GM23338 (cell line): ENCODE measurements around the gene PLSCR2. TPM values are rescaled to one million over a fixed set of nuclear protein-coding genes. Genes with fewer than 3 reads are reported as not detected.
A peak's percentile ranks its signal among the peaks of the same experiment; 100 is the strongest.

Experiments used
- ATAC-seq: fragments of 200-7000 bp; cut with Tn5 transposase; 3 replicates; pipeline ENCODE4 v1.9.1; 2020
- DNase-seq: peaks from one replicate; pipeline ENCODE4 v3.0.0-alpha.2; 2015; ENCODE audit warnings: low spot score
- H2AFZ ChIP-seq: fragments of 200-600 bp; sonication (generic); 2 replicates; pipeline ENCODE4 v1.8.0; 2016; ENCODE audit warnings: antibody characterized with exemption, mild to moderate bottlenecking, moderate library complexity
- H3F3A ChIP-seq: fragments of 200-600 bp; sonication (generic); replicated peaks from 2 replicates; pipeline ENCODE4 v1.8.0; 2017; ENCODE audit warnings: antibody characterized with exemption, mixed run types, low read depth
- H3K27ac ChIP-seq: fragments of 200-600 bp; sonication (generic); 2 replicates; pipeline ENCODE4 v1.6.1; 2016; ENCODE audit warnings: low read depth
- H3K27me3 ChIP-seq: fragments of 200-600 bp; sonication (generic); 2 replicates; pipeline ENCODE4 v1.8.0; 2016; ENCODE audit warnings: mild to moderate bottlenecking, mixed run types, moderate library complexity; ENCODE audit not compliant: insufficient read depth
- H3K36me3 ChIP-seq: fragments of 200-600 bp; sonication (generic); 2 replicates; pipeline ENCODE4 v1.8.0; 2016; ENCODE audit warnings: mild to moderate bottlenecking; ENCODE audit not compliant: insufficient read depth
- H3K4me1 ChIP-seq: fragments of 200-600 bp; sonication (generic); 2 replicates; pipeline ENCODE4 v1.8.0; 2016; ENCODE audit warnings: mild to moderate bottlenecking, moderate library complexity; ENCODE audit not compliant: insufficient read depth
- H3K4me2 ChIP-seq: fragments of 200-600 bp; sonication (generic); 2 replicates; pipeline ENCODE4 v1.7.1; 2017; ENCODE audit warnings: mixed run types
- H3K4me3 ChIP-seq: fragments of 200-600 bp; sonication (generic); 2 replicates; pipeline ENCODE4 v1.6.1; 2016; ENCODE audit warnings: mixed run types
- H3K79me2 ChIP-seq: fragments of 200-600 bp; sonication (generic); replicated peaks from 2 replicates; pipeline ENCODE4 v1.8.0; 2017; ENCODE audit warnings: mild to moderate bottlenecking; ENCODE audit not compliant: insufficient read depth
- H3K9me2 ChIP-seq: fragments of 200-600 bp; sonication (generic); 2 replicates; pipeline ENCODE4 v1.8.0; 2017; ENCODE audit not compliant: insufficient read depth
- H4K20me1 ChIP-seq: fragments of 200-600 bp; sonication (generic); replicated peaks from 2 replicates; pipeline ENCODE4 v1.8.0; 2017; ENCODE audit warnings: mild to moderate bottlenecking; ENCODE audit not compliant: insufficient read depth
- H3K27ac Mint-ChIP-seq: 2 replicates; pipeline ENCODE4 v1.8.0; 2020; ENCODE audit warnings: inconsistent platforms, mild to moderate bottlenecking, moderate library complexity, mixed read lengths
- H3K27me3 Mint-ChIP-seq: 3 replicates; pipeline ENCODE4 v1.8.0; 2022; ENCODE audit warnings: low read depth, mild to moderate bottlenecking, moderate library complexity, mixed read lengths, inconsistent platforms; ENCODE audit not compliant: insufficient read depth, poor library complexity
- H3K36me3 Mint-ChIP-seq: 3 replicates; pipeline ENCODE4 v1.8.0; 2021; ENCODE audit warnings: low read depth, mild to moderate bottlenecking, inconsistent platforms, moderate library complexity, mixed read lengths
- H3K4me1 Mint-ChIP-seq: 3 replicates; pipeline ENCODE4 v1.8.0; 2020; ENCODE audit warnings: mild to moderate bottlenecking, inconsistent platforms, mixed read lengths
- H3K4me3 Mint-ChIP-seq: 3 replicates; pipeline ENCODE4 v1.8.0; 2021; ENCODE audit warnings: moderate library complexity, mild to moderate bottlenecking, inconsistent platforms, mixed read lengths
- H3K9me3 Mint-ChIP-seq: 3 replicates; pipeline ENCODE4 v1.8.0; 2020; ENCODE audit warnings: moderate library complexity, mild to moderate bottlenecking, inconsistent platforms, mixed read lengths
- ETS1 ChIP-seq: IDR thresholded peaks from 2 replicates; pipeline ENCODE4 v1.6.1; 2016; ENCODE audit warnings: antibody characterized with exemption
- EZH2phosphoT487 ChIP-seq: fragments of 200-600 bp; sonication (generic); IDR thresholded peaks from one replicate; pipeline ENCODE4 v1.8.1; 2018; ENCODE audit warnings: antibody characterized with exemption; ENCODE audit not compliant: unreplicated experiment
- JUNB ChIP-seq: IDR thresholded peaks from one replicate; pipeline ENCODE4 v1.6.1; 2016; ENCODE audit warnings: antibody characterized with exemption; ENCODE audit not compliant: unreplicated experiment
- NANOG ChIP-seq: IDR thresholded peaks from 2 replicates; pipeline ENCODE4 v1.6.1; 2016; ENCODE audit warnings: antibody characterized with exemption, borderline replicate concordance
- REST ChIP-seq: IDR thresholded peaks from one replicate; pipeline ENCODE4 v1.6.1; 2018; ENCODE audit warnings: antibody characterized with exemption; ENCODE audit not compliant: unreplicated experiment
- ZNF462 ChIP-seq: fragments of 250-450 bp; sonication (Bioruptor Pico); IDR thresholded peaks from 2 replicates; pipeline ENCODE4 v1.5.0; 2020; ENCODE audit warnings: mild to moderate bottlenecking, moderate library complexity
- polyA plus RNA-seq: library from polyadenylated mRNA; unstranded; fragments of >200 nt; fragmentation: Nextera tagmentation; extraction: Ambion mirVana; gene quantifications from 2 replicates; pipeline ENCODE4 v1.2.1, GENCODE V29; 2016
- total RNA-seq: library from RNA; depleted of rRNA; stranded (reverse); fragments of >200 nt; shearing (Covaris generic); gene quantifications from 2 replicates; pipeline ENCODE4 v1.2.3, GENCODE V29; 2014

PLSCR2 gene
- total and polyA plus RNA-seq, 2 experiments from 2014 or later: 0.55 TPM; not detected in 1

- H3K4me2 ChIP-seq: no peak overlapping the region
- Mint-ChIP-seq H3K9me3 (peaks cover 3% of the 10 kb centered on the region; the same call in 1 of the 3 replicates), H3K36me3 (peaks cover 7% of the 10 kb centered on the region; the same call in 1 of the 3 replicates), H3K27ac (no peak overlapping the region), H3K4me3 (no peak overlapping the region), H3K4me1 (peaks cover 50% of the 10 kb centered on the region), H3K27me3 (peaks cover 2% of the 10 kb centered on the region)
- peak overlapping the region; percentile 84 for H3K27ac ChIP-seq
- H3K27me3 ChIP-seq: no peaks in the 10 kb centered on the region
- no peak overlapping the region for H2AFZ ChIP-seq
- H3K9me2 ChIP-seq: peaks cover 15% of the 10 kb centered on the region
- DNase-seq: no peak
- H3K79me2 ChIP-seq: no peaks in the 10 kb centered on the region
- no peaks in the 10 kb centered on the region for H3F3A ChIP-seq
- H4K20me1 ChIP-seq: no peaks in the 10 kb centered on the region
- no peaks in the 10 kb centered on the region for H3K36me3 ChIP-seq
- H3K4me3 ChIP-seq: no peak overlapping the region
- no peak for ATAC-seq
- H3K4me1 ChIP-seq: peaks cover 31% of the 10 kb centered on the region
- TF ChIP-seq REST (no peak), JUNB (no peak), NANOG (no peak), ETS1 (no peak)
These were observed 36.2 kb upstream of the PLSCR2 start for GRCh38 chr3:146505516-146505915.

- Histone ChIP-seq H2AFZ (no peak overlapping the region), H3K4me3 (no peak overlapping the region), H3K4me1 (peaks cover 31% of the 10 kb centered on the region), H3K27ac (peak overlapping the region; percentile 84), H3F3A (no peaks in the 10 kb centered on the region), H4K20me1 (no peaks in the 10 kb centered on the region), H3K9me2 (peaks cover 15% of the 10 kb centered on the region), H3K4me2 (no peak overlapping the region), H3K79me2 (no peaks in the 10 kb centered on the region), H3K27me3 (no peaks in the 10 kb centered on the region), H3K36me3 (no peaks in the 10 kb centered on the region)
- peaks cover 50% of the 10 kb centered on the region for H3K4me1 Mint-ChIP-seq
- DNase-seq (peak; percentile 68), ATAC-seq (peak; percentile 92)
- H3K27me3 Mint-ChIP-seq: peaks cover 2% of the 10 kb centered on the region
- H3K27ac Mint-ChIP-seq: peak overlapping the region; percentile 90
- peaks cover 3% of the 10 kb centered on the region; the same call in 1 of the 3 replicates for H3K9me3 Mint-ChIP-seq
- H3K36me3 Mint-ChIP-seq: peaks cover 7% of the 10 kb centered on the region; the same call in 1 of the 3 replicates
- no peak overlapping the region for H3K4me3 Mint-ChIP-seq
- TF ChIP-seq EZH2phosphoT487 (no peak), NANOG (peak; percentile 11; the same call in 1 of the 2 replicates), ZNF462 (CRISPR knock-in tag) (peak; percentile 99)
These were observed 35.3 kb upstream of the PLSCR2 start for GRCh38 chr3:146504498-146505197.
